HepG2 (cell line): ENCODE results near the gene PRSS3. TPM values are rescaled to one million over a fixed set of nuclear protein-coding genes. Genes with fewer than 3 reads are reported as not detected.

Experiments
- ATAC-seq: fragments of 200-7000 bp; cut with Tn5 transposase; 3 replicates; pipeline ENCODE4 v1.9.1; 2020; ENCODE audit warnings: mild to moderate bottlenecking, moderate library complexity
- BruUV-seq: library from RNA; stranded (reverse); fragments of 400-500 nt; replicated peaks from 2 replicates; lab custom pipeline; 2021; lab: Mats Ljungman, UMichigan
- CTCF ChIA-PET: fragments of 300-600 bp; formaldehyde crosslinking; extraction: SDS; loops from one replicate; lab custom pipeline; 2021; ENCODE audit warnings: low total read pairs, inconsistent platforms, low intra/inter-chr PET ratio; lab: Yijun Ruan, JAX
- POLR2A ChIA-PET: fragments of 350-600 bp; sonication (Branson Sonifier 250); formaldehyde crosslinking; loops from one replicate; lab custom pipeline; 2020; ENCODE audit warnings: antibody characterized with exemption, inconsistent platforms; lab: Yijun Ruan, JAX
- DNase-seq: peaks from one replicate; pipeline ENCODE4 v3.0.0-alpha.2; 2015; ENCODE audit warnings: low spot score
- FAIRE-seq: peaks from 3 replicates; lab custom pipeline; 2011; peaks lifted over from hg19 to GRCh38; lab: Jason Lieb, UNC
- H2AFZ ChIP-seq: one replicate; pipeline ENCODE4 v1.6.1; 2011; ENCODE audit warnings: low read length, inconsistent platforms
- H3K27ac ChIP-seq: fragments of 300-600 bp; 3 replicates; pipeline ENCODE4 v1.8.0; 2011; ENCODE audit warnings: mixed run types, mild to moderate bottlenecking, mixed read lengths, low read length, inconsistent platforms; ENCODE audit not compliant: insufficient read depth; ENCODE audit errors: extremely low read length
- H3K27me3 ChIP-seq, 2 experiments: fragments of 200-600 bp in 1 of 2; 2 replicates in 1 of 2; 3 replicates in 1 of 2; pipeline versions ENCODE4 v1.6.0 to v1.8.0; 2011; ENCODE audit warnings: low read length in 2 of 2, mild to moderate bottlenecking in 2 of 2, moderate library complexity in 2 of 2, inconsistent platforms in 1 of 2; ENCODE audit not compliant: insufficient read depth in 2 of 2, control insufficient read depth in 1 of 2
- H3K36me3 ChIP-seq, 2 experiments: fragments of 200-600 bp in 1 of 2; replicated peaks in 1 of 2; 2 replicates in 1 of 2; 3 replicates in 1 of 2; pipeline versions ENCODE4 v1.5.1 to v1.8.0; 2011; ENCODE audit warnings: low read length in 2 of 2, inconsistent platforms in 1 of 2; ENCODE audit not compliant: insufficient read depth in 2 of 2, control insufficient read depth in 1 of 2
- H3K4me1 ChIP-seq: 2 replicates; pipeline ENCODE4 v1.5.1; 2012; ENCODE audit warnings: low read length, inconsistent platforms; ENCODE audit not compliant: insufficient read depth
- H3K4me2 ChIP-seq: 2 replicates; pipeline ENCODE4 v1.6.0; 2011; ENCODE audit warnings: low read depth, low read length, inconsistent platforms
- H3K4me3 ChIP-seq, 3 experiments: fragments of 200-600 bp in 1 of 3; sonication (generic), shearing (Covaris generic) in 1 of 3; replicated peaks in 1 of 3; 2 replicates each; pipeline ENCODE4 v1.5.1; 2011 to 2016; ENCODE audit warnings: low read length in 3 of 3, inconsistent platforms in 2 of 3, low read depth in 2 of 3, mild to moderate bottlenecking in 2 of 3, control low read depth in 1 of 3, mixed read lengths in 1 of 3; ENCODE audit not compliant: insufficient read depth in 1 of 3
- H3K79me2 ChIP-seq: one replicate; pipeline ENCODE4 v1.6.1; 2011; ENCODE audit warnings: low read length, inconsistent platforms; ENCODE audit not compliant: insufficient read depth
- H3K9ac ChIP-seq: 2 replicates; pipeline ENCODE4 v1.6.0; 2011; ENCODE audit warnings: mild to moderate bottlenecking, low read depth, low read length, inconsistent platforms; ENCODE audit not compliant: insufficient read depth
- H3K9me3 ChIP-seq: 2 replicates; pipeline ENCODE4 v1.5.1; 2012; ENCODE audit warnings: mild to moderate bottlenecking, low read length
- H4K20me1 ChIP-seq: 2 replicates; pipeline ENCODE4 v1.6.0; 2011; ENCODE audit warnings: inconsistent platforms, mild to moderate bottlenecking, low read length, moderate library complexity; ENCODE audit not compliant: insufficient read depth
- KAT7 ChIP-seq: IDR thresholded peaks from 2 replicates; pipeline ENCODE4 v1.6.1; 2018; ENCODE audit warnings: borderline replicate concordance, missing compliant biosample characterization
- LRRFIP1 ChIP-seq: sonication (generic); formaldehyde crosslinking; conservative IDR thresholded peaks from 2 replicates; pipeline ENCODE4 v1.4.0; 2020; ENCODE audit warnings: missing genetic modification reagents
- RFXANK ChIP-seq: IDR thresholded peaks from 2 replicates; pipeline ENCODE4 v1.6.1; 2016
- TCF12 ChIP-seq, 2 experiments: fragments of 450-650 bp in 1 of 2; sonication (generic) in 1 of 2; formaldehyde crosslinking in 1 of 2; IDR thresholded peaks; 2 replicates each; pipeline versions ENCODE4 v1.6.1 to v1.8.0; 2017 to 2022; ENCODE audit warnings: antibody characterized with exemption in 1 of 2, mild to moderate bottlenecking in 1 of 2, missing genetic modification reagents in 1 of 2, moderate library complexity in 1 of 2
- TCF7L2 ChIP-seq: IDR thresholded peaks from 2 replicates; pipeline ENCODE4 v1.6.1; 2011; ENCODE audit warnings: mild to moderate bottlenecking, low read depth, low read length, moderate library complexity
- UBTF ChIP-seq: sonication (generic); formaldehyde crosslinking; IDR thresholded peaks from 2 replicates; pipeline ENCODE4 v1.4.0; 2020; ENCODE audit warnings: mild to moderate bottlenecking, missing genetic modification reagents
- ZBED4 ChIP-seq: sonication (generic); formaldehyde crosslinking; IDR thresholded peaks from 2 replicates; pipeline ENCODE4 v1.4.0; 2020; ENCODE audit warnings: missing genetic modification reagents, borderline replicate concordance
- ZBTB42 ChIP-seq: sonication (generic); formaldehyde crosslinking; IDR thresholded peaks from 2 replicates; pipeline ENCODE4 v1.5.0; 2020; ENCODE audit warnings: mild to moderate bottlenecking, missing genetic modification reagents
- ZBTB46 ChIP-seq: sonication (generic); formaldehyde crosslinking; IDR thresholded peaks from 2 replicates; pipeline ENCODE4 v1.4.0; 2020; ENCODE audit warnings: mild to moderate bottlenecking, missing genetic modification reagents, borderline replicate concordance
- ZNF180 ChIP-seq: sonication (generic); formaldehyde crosslinking; IDR thresholded peaks from 2 replicates; pipeline ENCODE4 v1.4.0; 2020; ENCODE audit warnings: low read depth, missing genetic modification reagents, borderline replicate concordance
- ZNF225 ChIP-seq: sonication (generic); formaldehyde crosslinking; IDR thresholded peaks from 2 replicates; pipeline ENCODE4 v1.4.0; 2020; ENCODE audit warnings: mild to moderate bottlenecking, missing genetic modification reagents
- ZNF343 ChIP-seq: sonication (generic); formaldehyde crosslinking; IDR thresholded peaks from 2 replicates; pipeline ENCODE4 v1.4.0; 2020; ENCODE audit warnings: mild to moderate bottlenecking, missing genetic modification reagents
- ZNF564 ChIP-seq: sonication (generic); formaldehyde crosslinking; IDR thresholded peaks from 2 replicates; pipeline ENCODE4 v1.8.1; 2023; ENCODE audit warnings: mild to moderate bottlenecking, missing genetic modification reagents
- ZNF605 ChIP-seq: sonication (generic); formaldehyde crosslinking; IDR thresholded peaks from 2 replicates; pipeline ENCODE4 v1.8.0; 2022; ENCODE audit warnings: mild to moderate bottlenecking, missing genetic modification reagents
- WGBS: methylation state at CpG from one replicate; pipeline ENCODE4 v1.1.6; 2017; ENCODE audit warnings: low lambda C conversion rate; 5-methylcytosine and 5-hydroxymethylcytosine counted together
- in situ Hi-C: cut with HindIII; loops from 2 replicates; pipeline ENCODE4 v1.10.0; 2017; ENCODE audit warnings: low pct_unique_long_range_greater_than_20kb; ENCODE audit not compliant: extremely low pct_ligation_motif_present
- intact Hi-C: fragments of 100-400 bp; cut with micrococcal nuclease; formaldehyde crosslinking; loops from one replicate; pipeline ENCODE4 v1.10.0; 2022; ENCODE audit not compliant: unreplicated experiment
- polyA plus RNA-seq, 8 experiments: library from polyadenylated mRNA; depleted of rRNA in 3 of 8; stranded (reverse) in 7 of 8; unstranded in 1 of 8; fragments of >200 nt; fragmentation: Illumina TruSeq in 4 of 8; extraction: Trizol in 4 of 8; gene quantifications; 2 replicates each; pipeline versions ENCODE4 v1.2.1 to v1.2.3, GENCODE V29; 2011 to 2016; ENCODE audit warnings: low read depth in 4 of 8, missing spikeins in 1 of 8, mixed read lengths in 1 of 8; ENCODE audit not compliant: insufficient read depth in 1 of 8
- total RNA-seq, 5 experiments: library from RNA; depleted of rRNA; stranded (reverse); fragments of >200 nt; fragmentation: Illumina TruSeq; extraction: Trizol; gene quantifications; 2 replicates each; pipeline ENCODE4 v1.2.3, GENCODE V29; 2016; ENCODE audit warnings: low read depth in 1 of 5

Gene PRSS3
- total and polyA plus RNA-seq, 2 of the 13 experiments (the other 11 are each of a cell fraction or from before 2014, with no cell fraction given) = not detected

- no TSS peak for BruUV-seq
- FAIRE-seq (no peak), ATAC-seq (no peak), DNase-seq (no peak)
- H3K9ac ChIP-seq = no peak overlapping the region
- H4K20me1 ChIP-seq = no peaks in the 10 kb centered on the region
- H3K27ac ChIP-seq = no peak overlapping the region
- no peak for TF ChIP-seq ZNF564
- no peak for TF ChIP-seq KAT7
- no peak for TF ChIP-seq UBTF
- TF ChIP-seq ZNF343 (CRISPR knock-in tag) = no peak
- no peak for TF ChIP-seq ZBED4
- no peak for TF ChIP-seq ZBTB46 (CRISPR knock-in tag)
- TF ChIP-seq ZBTB42 (CRISPR knock-in tag) = no peak
- no peak for TF ChIP-seq ZNF605 (CRISPR knock-in tag)
- no peak for TF ChIP-seq RFXANK (CRISPR knock-in tag)
- TF ChIP-seq LRRFIP1 (CRISPR knock-in tag) = no peak
- TF ChIP-seq ZNF180 = no peak
- no peak for TF ChIP-seq TCF12 (IDR thresholded peaks at IDR 0.05)
- TF ChIP-seq TCF12 (CRISPR knock-in tag; IDR thresholded peaks at IDR 0.05) = no peak
- TF ChIP-seq ZNF225 (CRISPR knock-in tag) = no peak
- no peak for TF ChIP-seq TCF7L2
- H2AFZ ChIP-seq = no peak overlapping the region
- no peaks in the 10 kb centered on the region for H3K9me3 ChIP-seq
- ChIA-PET POLR2A (no interaction called here), CTCF (no interaction called here)
- H3K27me3 ChIP-seq = 0 out of 5 replicates have a peak, but pooled peaks cover 0 to 1% of the 10 kb centered on the region in 2 experiments
- in situ Hi-C loops (no loop called here), intact Hi-C loops (no loop called here)
- H3K79me2 ChIP-seq = no peaks in the 10 kb centered on the region
- 95% methylated on average over 11 of the region's 31 CpGs for WGBS
- H3K4me3 ChIP-seq = no peak overlapping the region
- H3K36me3 ChIP-seq = no peaks in the 10 kb centered on the region
- H3K4me1 ChIP-seq = peaks cover 28% of the 10 kb centered on the region
- no peak overlapping the region for H3K4me2 ChIP-seq
Observed at GRCh38 chr9:33750839-33751339, 44.5 kb upstream of the PRSS3 start.
